HG03025 (cell line): ENCODE data around the gene DDR2.
"Not testable (repeated sequence)": the region's sequence is repeated elsewhere in the genome, so short reads cannot be mapped to it uniquely, and the experiment has no call there.

Source experiments
- ATAC-seq: cut with Tn5 transposase; IDR thresholded peaks from one replicate; pipeline ENCODE4 v1.9.1; 2021; ENCODE audit warnings: mild to moderate bottlenecking, moderate library complexity; ENCODE audit not compliant: unreplicated experiment, low FRiP score

Gene DDR2

DNA sequence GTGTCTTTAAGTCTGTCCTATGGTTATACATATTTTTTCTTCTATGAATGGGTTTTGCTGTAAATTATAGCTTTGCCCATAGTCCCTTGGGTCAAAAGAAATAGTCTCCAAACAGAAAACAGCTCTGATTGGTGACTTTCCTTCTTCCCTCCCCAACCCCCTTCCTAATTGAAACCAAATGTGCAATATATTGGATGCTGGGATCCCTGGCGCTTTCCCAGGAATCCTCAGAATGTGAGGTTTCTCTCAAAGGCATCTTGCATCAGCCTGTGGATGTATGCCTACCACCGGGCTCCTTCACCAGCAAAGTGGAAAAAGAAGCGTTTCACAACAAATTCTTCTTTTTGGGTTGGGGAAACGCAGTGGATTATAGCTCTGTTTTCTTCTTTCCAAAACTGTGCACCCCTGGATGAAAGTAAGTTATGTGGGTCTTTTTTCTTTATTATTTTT, at the start of gene DDR2:
DDR2 (plus strand) TSS at position 248 of the 450 bp plus-strand sequence. CDS start 86,600 bp downstream, outside the sequence.
- ATAC-seq, result no peak

GRCh38 chr1:162582901-162583300, 49.4 kb upstream of the DDR2 start:
- not testable (repeated sequence) for ATAC-seq

- not testable (repeated sequence) for ATAC-seq
Observed at GRCh38 chr1:162585101-162585500, 47.2 kb upstream of the DDR2 start.

- no peak for ATAC-seq
Observed at GRCh38 chr1:162587347-162587746, 44.9 kb upstream of the DDR2 start.

- ATAC-seq, result no peak
Observed at GRCh38 chr1:162587761-162588260, 44.5 kb upstream of the DDR2 start.

DNA sequence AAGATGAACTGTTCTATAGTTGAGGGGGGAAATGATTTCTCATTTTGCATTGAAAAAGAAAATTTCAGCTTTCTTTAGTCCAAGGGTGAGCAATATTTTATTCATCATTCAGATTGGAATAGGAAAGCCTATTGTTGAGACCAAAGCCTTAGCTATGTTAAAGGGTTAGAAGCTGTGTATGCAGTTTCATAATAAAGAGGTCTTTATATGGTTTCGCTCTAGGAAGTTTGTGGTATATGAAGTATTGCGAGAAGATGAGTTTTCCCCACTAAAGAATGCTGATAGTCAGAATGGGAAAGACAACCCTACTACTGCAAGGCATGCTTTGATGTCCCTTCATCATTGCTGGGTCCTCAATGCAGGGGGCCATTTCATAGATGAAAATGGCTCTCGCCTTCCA, 42.2 kb upstream of the DDR2 start:
- no peak for ATAC-seq

DNA sequence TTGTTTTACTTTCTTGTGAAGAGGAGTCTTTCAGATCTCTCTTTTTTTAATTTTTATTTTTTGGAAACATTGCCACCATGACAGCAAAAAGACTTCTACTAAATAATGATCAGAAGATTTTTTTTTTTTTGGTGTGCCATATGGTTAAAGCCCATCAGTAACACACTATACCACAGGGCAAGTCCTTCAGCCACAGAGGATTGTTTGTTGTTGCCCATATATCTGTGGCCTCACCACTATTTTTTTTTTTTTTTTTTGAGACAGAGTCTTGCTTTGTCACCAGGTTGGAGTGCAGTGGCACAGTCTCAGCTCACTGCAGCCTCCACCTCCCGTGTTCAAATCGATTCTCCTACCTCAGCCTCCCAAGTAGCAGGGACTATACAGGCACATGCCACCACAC, 41.6 kb upstream of the DDR2 start:
- ATAC-seq, result no peak

DNA sequence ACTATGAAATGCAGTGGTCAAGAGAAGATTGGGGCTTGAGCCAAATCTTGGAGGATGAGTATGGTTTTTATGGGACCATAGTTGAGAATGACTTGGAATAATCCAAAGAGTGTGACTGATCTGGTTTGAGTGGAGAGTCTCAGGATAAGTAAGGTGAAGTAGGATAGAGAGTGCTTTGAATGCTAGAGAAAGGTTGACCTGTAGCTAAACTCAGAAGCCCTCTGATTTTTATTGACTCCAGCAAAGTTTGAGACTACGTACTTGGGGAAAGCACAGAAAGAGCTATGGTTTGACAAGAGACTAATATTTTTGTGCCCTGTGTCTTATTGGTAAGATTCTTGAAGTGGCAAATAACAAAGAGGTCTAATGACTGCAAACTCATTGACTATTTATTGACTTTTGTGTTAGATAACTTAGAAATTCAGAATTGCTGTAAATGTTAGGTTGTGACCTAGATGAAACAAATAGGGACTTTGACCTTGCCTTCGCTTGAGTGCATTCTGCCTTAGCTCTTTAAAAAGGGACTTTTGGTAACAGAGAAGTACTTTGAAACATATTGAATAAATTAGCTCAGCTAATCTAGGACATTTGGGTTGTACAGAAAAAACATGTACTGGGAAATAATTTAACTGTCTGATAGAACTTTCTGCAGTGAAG, 35.6 kb upstream of the DDR2 start:
- ATAC-seq, result no peak

- ATAC-seq, result no peak
Observed at GRCh38 chr1:162599451-162599850, 32.8 kb upstream of the DDR2 start.

- not testable (repeated sequence) for ATAC-seq
Observed at GRCh38 chr1:162603117-162603516, 29.1 kb upstream of the DDR2 start.

DNA sequence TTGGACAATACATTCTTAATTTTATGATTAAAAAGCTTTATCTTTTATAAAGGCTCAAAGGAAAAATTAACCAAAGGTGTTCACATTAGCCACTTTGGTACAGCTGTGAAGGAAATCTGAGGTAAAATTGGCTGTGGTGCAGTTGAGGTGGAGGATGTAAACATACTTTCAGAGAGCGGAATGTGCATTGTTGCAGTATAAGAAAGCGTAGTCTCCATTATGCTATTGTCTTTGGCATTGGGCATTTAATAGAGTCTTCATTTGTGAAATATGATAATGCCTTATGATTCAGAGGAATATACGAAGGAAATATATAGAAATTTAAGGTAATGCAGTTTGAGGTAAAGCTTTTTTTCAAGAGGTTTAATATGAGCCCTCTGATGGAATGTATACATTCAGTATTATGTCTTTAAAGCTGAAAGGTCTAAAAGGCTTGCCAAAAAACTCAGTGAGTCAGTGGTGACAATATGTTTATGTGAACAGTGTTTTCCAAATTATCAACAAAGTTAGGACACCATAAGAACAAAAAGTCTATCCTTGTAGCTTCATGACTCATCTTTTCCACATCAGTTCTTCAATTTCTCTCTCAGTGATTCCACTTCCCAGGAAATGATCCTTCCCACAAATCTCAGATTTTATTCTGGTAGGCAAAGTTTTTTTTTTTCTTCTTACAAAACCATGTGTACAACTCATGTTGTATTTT, 26.9 kb upstream of the DDR2 start:
- no peak for ATAC-seq

- ATAC-seq, result no peak
Observed at GRCh38 chr1:162609306-162609705, 23.0 kb upstream of the DDR2 start.

DNA sequence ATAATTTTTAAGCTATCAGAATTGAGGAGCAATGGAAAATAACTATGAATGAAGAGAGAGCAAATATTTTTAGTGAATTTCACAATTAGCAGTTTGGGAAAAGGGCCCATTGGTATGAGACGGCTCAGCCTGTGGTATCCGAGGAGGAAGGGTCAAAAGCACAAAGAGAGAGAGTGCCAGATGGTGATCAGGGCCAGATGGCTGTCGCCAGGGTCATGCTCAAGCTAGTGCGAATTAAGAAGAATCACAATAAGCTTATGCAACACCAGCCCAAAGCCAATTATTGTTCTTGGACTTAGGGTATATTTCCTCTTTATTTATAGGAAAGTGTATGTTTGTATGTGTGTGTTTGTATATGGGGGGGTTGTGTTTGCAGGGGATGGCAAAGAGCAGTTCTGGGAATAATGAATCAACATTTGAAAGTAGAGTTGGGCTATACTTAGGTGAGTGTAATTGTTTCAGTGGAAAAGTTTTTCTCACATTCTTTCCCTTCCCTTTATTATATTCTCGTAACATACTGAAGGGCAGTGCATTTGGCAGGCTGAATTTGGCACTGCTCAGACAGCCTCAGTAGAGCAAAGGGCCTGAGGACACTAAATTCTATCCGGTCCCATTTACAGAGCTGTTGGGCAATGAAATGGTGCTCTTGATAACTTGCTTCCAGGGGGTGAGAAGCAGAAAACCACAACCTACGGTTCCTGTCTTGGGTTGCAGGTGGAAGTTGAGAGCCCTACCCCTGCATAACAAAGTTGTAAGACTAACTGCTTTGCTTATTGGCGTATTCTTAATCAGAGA, 19.5 kb upstream of the DDR2 start:
- no peak for ATAC-seq

- ATAC-seq, result no peak
Observed at GRCh38 chr1:162616848-162617247, 15.4 kb upstream of the DDR2 start.

GRCh38 chr1:162617513-162617912, 14.8 kb upstream of the DDR2 start:
- no peak for ATAC-seq

DNA sequence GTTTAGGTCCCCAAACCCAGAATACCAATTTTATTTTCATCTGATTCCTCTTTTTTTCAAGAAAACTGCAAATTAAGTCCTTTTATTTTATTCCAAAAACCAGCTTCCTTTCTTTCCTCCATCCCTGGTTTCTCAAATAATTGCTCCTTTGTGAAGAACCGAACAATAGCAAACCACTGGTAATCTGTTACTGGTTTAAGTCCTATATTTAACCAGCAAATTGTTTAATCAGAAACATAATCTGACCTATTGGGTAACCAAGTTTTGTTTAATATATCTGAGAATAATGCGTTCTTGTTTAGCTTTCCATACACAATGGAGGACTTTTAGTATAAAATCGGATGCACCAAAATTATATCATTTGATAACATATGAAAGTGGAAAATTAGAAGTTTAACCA, 13.2 kb upstream of the DDR2 start:
- no peak for ATAC-seq

DNA sequence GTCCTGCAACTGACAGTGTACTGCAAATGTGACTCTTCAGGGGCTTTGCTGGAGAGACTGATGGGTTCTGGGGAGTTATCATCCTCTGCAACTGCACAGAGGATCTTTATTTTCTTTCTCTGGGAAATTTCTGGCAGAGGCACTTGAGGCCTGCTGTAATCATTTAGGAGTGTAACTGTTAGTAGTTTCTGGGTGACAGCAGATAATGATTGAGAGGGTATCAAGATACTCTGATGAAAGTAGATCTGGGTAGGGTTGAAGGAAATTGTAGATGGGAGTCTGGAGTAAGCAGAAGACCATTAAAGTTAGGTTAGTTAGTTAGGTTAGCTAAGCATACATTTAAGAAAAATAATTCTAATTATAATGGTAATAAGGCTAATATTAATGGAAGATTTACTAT, 11.0 kb upstream of the DDR2 start:
- ATAC-seq, result no peak

DNA sequence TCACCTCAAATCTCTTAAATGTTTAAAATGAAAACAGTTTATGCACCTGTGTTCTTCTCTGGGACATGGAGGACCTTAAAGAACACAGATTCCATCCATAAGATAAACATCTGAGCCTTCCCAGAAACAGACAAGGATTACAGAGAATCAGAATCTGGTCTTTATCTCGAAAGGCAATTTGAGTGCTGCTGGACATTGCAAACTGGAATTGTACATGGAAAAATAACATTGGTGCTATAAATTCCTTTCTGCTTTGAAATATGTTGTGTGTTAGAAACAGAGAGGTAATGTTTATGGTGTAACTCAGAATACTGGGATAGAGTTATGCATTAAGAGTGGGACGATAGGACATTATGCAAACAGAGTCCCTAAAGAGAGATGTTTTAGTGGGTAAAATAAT, 6.6 kb upstream of the DDR2 start:
- no peak for ATAC-seq

GRCh38 chr1:162626094-162626493, 6.2 kb upstream of the DDR2 start:
- no peak for ATAC-seq

GRCh38 chr1:162626761-162627160, 5.5 kb upstream of the DDR2 start:
- no peak for ATAC-seq

DNA sequence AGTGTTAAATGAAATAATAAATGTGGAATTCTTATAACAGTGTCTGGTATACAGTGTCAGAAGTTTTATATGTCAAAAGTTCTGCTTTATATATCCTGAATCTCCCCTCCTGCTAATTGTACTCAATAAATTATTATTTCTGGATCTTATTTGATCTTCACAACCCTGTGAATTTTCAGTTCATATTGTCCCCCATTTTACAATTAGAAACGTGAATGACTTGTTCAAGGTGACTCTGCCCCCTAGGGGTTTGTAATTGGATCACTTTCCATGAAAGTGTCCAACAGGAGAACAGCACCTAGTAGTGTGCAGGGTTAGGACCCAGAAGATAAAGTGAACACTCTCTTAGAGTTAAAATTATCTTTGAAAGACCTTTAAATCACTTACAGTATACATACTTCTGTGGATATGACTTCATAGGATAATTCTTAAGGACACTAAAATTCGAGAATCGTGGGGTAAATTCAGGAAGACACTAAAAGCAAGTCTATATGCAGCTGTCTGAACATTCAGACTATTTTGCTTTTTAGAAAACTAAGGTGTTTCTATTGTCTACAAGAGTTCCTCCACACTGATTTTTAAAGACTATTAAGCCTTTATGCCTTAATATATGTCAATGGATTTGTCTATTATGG, 4.5 kb upstream of the DDR2 start:
- no peak for ATAC-seq
